Glomerular endothelial cell (primary cell): ENCODE results near the gene RPTOR. TPM values are rescaled to one million over a fixed set of nuclear protein-coding genes. Genes with fewer than 3 reads are reported as not detected.

Source experiments
- DNase-seq: peaks from one replicate; pipeline ENCODE4 v3.0.0-alpha.2; 2011; ENCODE audit warnings: low read depth, low spot score; ENCODE audit errors: extremely low read depth
- total RNA-seq: library from RNA; depleted of rRNA; stranded (reverse); fragments of >200 nt; gene quantifications from 2 replicates; pipeline ENCODE4 v1.2.3, GENCODE V29; 2015

RPTOR gene
- total RNA-seq, 1 donor from 2014 or later: 37.5 TPM

- no peak for DNase-seq
Measured at GRCh38 chr17:80511222-80512180, 33.1 kb upstream of the RPTOR start.

GRCh38 chr17:80512233-80512632, 32.4 kb upstream of the RPTOR start:
- DNase-seq: no peak

GRCh38 chr17:80513201-80513600, 31.4 kb upstream of the RPTOR start:
- DNase-seq: no peak

GRCh38 chr17:80513892-80514291, 30.7 kb upstream of the RPTOR start:
- DNase-seq: no peak

- DNase-seq: no peak
Measured at GRCh38 chr17:80516171-80516932, 28.3 kb upstream of the RPTOR start.

GRCh38 chr17:80517641-80518040, 27.0 kb upstream of the RPTOR start:
- no peak for DNase-seq

GRCh38 chr17:80518392-80518791, 26.2 kb upstream of the RPTOR start:
- DNase-seq: no peak

GRCh38 chr17:80519091-80519781, 25.4 kb upstream of the RPTOR start:
- no peak for DNase-seq

GRCh38 chr17:80520810-80521455, 23.7 kb upstream of the RPTOR start:
- no peak for DNase-seq

GRCh38 chr17:80523054-80523744, 21.4 kb upstream of the RPTOR start:
- DNase-seq: no peak

- DNase-seq: no peak
Measured at GRCh38 chr17:80523956-80524712, 20.5 kb upstream of the RPTOR start.

GRCh38 chr17:80526116-80526910, 18.3 kb upstream of the RPTOR start:
- no peak for DNase-seq

- DNase-seq: no peak
Measured at GRCh38 chr17:80527016-80527645, 17.5 kb upstream of the RPTOR start.

- DNase-seq: no peak
Measured at GRCh38 chr17:80528536-80528935, 16.1 kb upstream of the RPTOR start.

GRCh38 chr17:80529104-80529903, 15.3 kb upstream of the RPTOR start:
- DNase-seq: no peak

- no peak for DNase-seq
Measured at GRCh38 chr17:80529904-80530292, 14.7 kb upstream of the RPTOR start.

- DNase-seq: no peak
Measured at GRCh38 chr17:80531400-80531799, 13.2 kb upstream of the RPTOR start.
